GM15510 (cell line): ENCODE measurements around the gene SERTM1.

Experiments
- POLR2A ChIP-seq: IDR thresholded peaks from 3 replicates; pipeline ENCODE4 v1.6.1; 2011; ENCODE audit warnings: borderline replicate concordance; ENCODE audit not compliant: insufficient read length; ENCODE audit errors: extremely low read depth

Gene SERTM1

DNA sequence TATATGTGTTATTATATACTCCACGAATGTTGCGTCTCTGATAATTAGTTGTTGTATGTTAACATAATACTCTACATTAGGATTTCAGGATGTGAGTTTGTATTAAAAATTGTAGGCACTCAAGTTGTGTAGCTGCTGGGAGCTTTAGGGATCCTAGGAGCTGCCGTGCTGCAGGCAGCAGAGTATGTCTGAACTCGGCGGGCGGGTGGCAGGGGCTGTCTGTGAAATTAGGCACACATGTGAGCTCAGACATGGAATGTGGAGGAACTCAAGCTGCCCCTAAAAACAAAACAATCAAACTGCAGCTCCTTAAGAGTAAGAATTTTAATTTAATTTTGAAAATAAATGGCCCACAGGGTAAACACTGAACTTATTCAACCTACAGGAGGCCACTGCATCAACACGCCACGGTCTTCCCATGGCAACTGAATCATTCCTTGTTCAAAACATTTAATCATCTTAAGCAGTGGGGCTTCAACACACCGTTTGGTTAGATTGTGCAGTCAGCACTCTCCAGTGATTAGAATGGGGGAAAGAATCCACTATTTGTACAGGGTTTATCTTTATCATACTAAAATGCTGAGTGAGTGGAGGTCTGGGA lies 22.7 kb downstream of the SERTM1 start:
- TF ChIP-seq POLR2A: no peak

DNA sequence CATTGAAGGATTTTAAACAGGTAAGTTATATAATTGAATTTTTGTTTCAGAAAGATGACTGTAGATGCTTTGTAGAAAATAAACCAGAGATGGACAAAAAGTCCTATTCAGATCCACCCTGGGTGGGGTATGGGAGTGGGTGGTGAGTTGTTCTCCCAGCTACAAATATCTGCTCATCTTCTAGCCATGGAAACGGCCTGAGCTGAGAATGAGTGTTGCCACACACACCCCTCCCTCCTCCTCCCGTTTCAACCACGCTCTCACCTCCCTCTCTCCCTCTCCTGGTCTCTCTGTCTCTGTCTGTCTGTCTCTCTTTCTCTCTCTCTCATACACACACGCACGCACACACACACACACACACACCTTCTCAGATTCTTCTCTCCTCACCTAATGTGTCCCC lies 26.4 kb downstream of the SERTM1 start:
- TF ChIP-seq POLR2A: no peak

DNA sequence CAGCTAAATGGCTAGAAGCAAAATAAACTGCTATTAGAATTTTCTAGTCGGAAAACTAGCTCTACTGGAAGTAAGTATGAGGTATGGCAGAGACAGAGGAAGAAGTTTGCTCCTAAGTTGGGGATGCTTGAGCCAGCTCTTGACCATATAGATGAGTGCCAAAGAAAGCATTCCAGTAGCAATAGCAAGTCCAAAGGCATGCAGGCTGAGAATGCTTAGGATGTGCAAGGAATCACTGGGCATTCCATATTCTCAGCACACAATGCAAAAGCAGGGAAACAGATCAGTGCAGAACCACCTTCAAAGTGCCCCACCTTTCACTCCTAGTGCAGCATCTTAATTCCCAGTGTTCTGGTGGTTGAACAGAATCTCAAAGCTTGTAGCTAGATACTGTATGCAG lies 32.9 kb downstream of the SERTM1 start:
- TF ChIP-seq POLR2A: no peak

DNA sequence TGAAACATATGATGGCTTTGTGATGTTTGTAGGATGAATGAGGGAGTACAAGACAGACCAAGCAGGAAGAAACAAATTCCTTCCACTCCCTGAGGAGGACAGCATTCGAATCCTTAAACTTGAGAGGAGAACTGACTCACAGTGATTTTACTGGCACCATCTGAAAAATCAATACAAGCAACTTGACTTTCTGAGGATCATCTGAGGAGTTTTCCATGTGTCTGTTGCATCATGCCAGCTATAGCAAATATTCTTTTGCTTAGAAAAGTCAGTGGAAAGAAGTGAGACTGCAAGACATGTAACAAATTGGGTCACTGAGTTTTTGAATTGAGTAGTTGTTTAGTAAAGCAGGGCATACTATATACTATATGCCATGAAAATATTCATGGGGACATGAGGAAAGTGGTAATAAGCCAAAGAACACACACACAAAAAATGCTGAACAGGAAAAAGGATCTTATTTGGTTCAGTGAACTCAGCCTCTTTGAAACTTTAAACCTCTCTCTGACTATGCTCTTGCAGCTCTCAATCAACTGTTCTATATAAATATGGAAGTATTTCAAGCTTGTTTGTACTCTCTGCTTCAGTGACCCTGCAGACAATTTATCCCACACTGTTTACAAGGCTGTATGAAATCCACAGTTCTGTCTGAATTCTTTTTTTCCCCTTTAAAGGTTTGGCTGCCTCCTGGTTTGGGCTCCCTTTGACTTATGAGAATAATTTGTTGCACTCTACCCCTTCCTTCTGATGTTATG lies 35.5 kb downstream of the SERTM1 start:
- no peak for TF ChIP-seq POLR2A

GRCh38 chr13:36710396-36710795 lies 36.6 kb downstream of the SERTM1 start:
- TF ChIP-seq POLR2A: no peak

- TF ChIP-seq POLR2A: no peak
Measured at GRCh38 chr13:36712290-36712689, 38.5 kb downstream of the SERTM1 start.

- TF ChIP-seq POLR2A: no peak
Measured at GRCh38 chr13:36712770-36713169, 39.0 kb downstream of the SERTM1 start.

GRCh38 chr13:36713887-36714286 lies 40.1 kb downstream of the SERTM1 start:
- no peak for TF ChIP-seq POLR2A

DNA sequence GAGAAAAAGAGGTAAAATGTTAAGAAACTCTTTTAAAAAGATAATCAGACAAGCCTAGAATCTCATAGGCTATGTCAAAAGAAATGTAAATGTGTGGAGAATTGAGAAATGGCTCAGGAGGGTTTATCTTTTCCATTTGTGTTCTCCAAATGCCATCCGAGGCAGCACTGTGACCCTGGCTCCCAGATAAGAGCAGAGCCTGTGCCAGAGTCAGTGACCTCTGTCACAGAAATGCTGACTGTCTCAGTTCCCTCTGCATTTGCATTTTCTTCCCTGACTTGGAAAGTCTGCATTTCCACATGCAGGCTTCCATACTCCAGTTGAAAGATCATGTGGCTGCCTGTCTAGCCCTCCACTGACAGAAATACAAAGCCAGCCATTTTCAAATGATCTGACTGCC lies 42.0 kb downstream of the SERTM1 start:
- TF ChIP-seq POLR2A: no peak

DNA sequence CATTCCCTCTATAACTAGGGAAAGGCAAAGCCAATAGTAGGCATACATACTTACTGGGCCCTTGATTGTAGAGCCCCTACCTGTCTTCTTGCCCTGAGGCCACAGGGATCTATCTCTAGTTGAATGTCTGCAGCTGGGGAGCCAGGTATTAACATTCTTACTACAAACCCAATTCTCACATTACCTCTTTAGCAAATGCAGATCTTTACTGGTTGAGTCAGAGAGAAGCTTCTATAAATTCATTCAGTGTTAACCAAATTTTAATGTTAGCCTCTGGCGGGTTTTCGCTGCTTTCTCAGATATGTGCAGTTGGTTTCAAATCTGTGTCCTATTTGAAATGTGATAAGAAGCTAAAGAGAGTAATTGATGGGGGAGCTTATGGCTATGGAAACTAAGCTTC lies 43.2 kb downstream of the SERTM1 start:
- no peak for TF ChIP-seq POLR2A

- no peak for TF ChIP-seq POLR2A
Measured at GRCh38 chr13:36717966-36718545, 44.2 kb downstream of the SERTM1 start.

DNA sequence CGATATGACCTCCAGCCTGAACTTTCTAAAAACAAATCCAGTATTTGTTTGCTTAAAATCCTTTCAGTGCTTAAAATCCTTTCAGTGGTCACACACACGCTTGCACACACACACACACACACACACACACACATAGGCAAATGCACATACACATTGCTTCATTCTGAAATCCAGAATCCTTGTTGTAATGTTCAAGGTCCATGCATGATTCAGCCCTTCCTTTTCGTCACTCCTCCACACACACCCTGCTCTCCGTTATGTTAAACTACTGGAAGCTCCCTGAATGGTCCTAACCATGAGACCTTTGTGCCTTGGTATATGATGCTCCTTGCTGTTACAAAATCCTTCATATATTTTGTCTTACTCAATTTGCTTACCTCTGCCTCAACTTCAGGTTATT lies 44.9 kb downstream of the SERTM1 start:
- TF ChIP-seq POLR2A: no peak

GRCh38 chr13:36724141-36724540 lies 50.3 kb downstream of the SERTM1 start:
- no peak for TF ChIP-seq POLR2A

GRCh38 chr13:36725936-36726335 lies 52.1 kb downstream of the SERTM1 start:
- no peak for TF ChIP-seq POLR2A

- TF ChIP-seq POLR2A: no peak
Measured at GRCh38 chr13:36728006-36728405, 54.2 kb downstream of the SERTM1 start.
